ENCODE results near the gene MGAT4C. TPM values are rescaled to one million over a fixed set of nuclear protein-coding genes. Genes with fewer than 3 reads are reported as not detected.

The MGAT4C gene
- total and polyA plus RNA-seq, 2 donors (not counting 3 experiments of a cell fraction or from before 2014, with no cell fraction given), result not detected

GRCh38 chr12:86283620-86284019 lies 27.4 kb upstream of the MGAT4C start:
- ChIA-PET CTCF (interaction anchor here (0.8 to 1.0 kb wide), 2 partner anchors 11 to 99 kb away, joined by 3 read pairs; no protein-coding TSS in a partner anchor), POLR2A (no interaction called here)
- Histone ChIP-seq H3K9me3 (replicated peaks; ENCODE audit: control insufficient read depth, insufficient read depth, low read length) (no peaks in the 10 kb centered on the region), H3K79me2 (ENCODE audit: control insufficient read depth, insufficient read depth, low read length) (no peaks in the 10 kb centered on the region), H3K4me2 (ENCODE audit: insufficient read depth, low read length) (no peak overlapping the region), H3K27me3 (ENCODE audit: control insufficient read depth in 2 of 2, insufficient read depth in 2 of 2, low read length in 2 of 2) (no peaks in the 10 kb centered on the region), H4K20me1 (replicated peaks; ENCODE audit: control insufficient read depth, extremely low read depth, insufficient read depth, low read length) (no peaks in the 10 kb centered on the region), H3K27ac (ENCODE audit: insufficient read depth, low read depth, low read length) (no peak overlapping the region), H3K36me3 (ENCODE audit: control insufficient read depth in 2 of 2, extremely low read depth in 1 of 2, insufficient read depth in 2 of 2, low read length in 2 of 2) (no peaks in the 10 kb centered on the region), H3K9me1 (replicated peaks; ENCODE audit: control insufficient read depth, extremely low read depth, insufficient read depth, low read length) (no peaks in the 10 kb centered on the region), H3K9ac (replicated peaks; ENCODE audit: extremely low read depth, insufficient read depth, low read length) (no peak overlapping the region), H3K4me1 (ENCODE audit: control insufficient read depth, extremely low read depth, insufficient read depth, low read length) (no peaks in the 10 kb centered on the region), H3K4me3 (replicated peaks in 1 of 3; ENCODE audit: insufficient read depth in 1 of 3, low read depth in 1 of 3, low read length in 3 of 3) (no peak overlapping the region), H2AFZ (ENCODE audit: low read depth, low read length) (no peak overlapping the region)
- TF ChIP-seq CTCF (IDR thresholded peaks at IDR 0.05; ENCODE audit: extremely low read depth in 1 of 2, insufficient read depth in 1 of 2, low read depth in 1 of 2, low read length in 2 of 2), result no peak
- TF ChIP-seq MAX (IDR thresholded peaks at IDR 0.05; ENCODE audit: insufficient read depth, insufficient read length), result no peak
- TF ChIP-seq POLR2A (IDR thresholded peaks at IDR 0.05; ENCODE audit: low read depth, low read length), result no peak
- TF ChIP-seq POLR2AphosphoS5 (IDR thresholded peaks at IDR 0.05; ENCODE audit: insufficient read depth, low read depth, low read length), result no peak
- TF ChIP-seq JUN (IDR thresholded peaks at IDR 0.05; ENCODE audit: borderline replicate concordance, insufficient read depth, insufficient read length, low read depth), result no peak
- TF ChIP-seq EZH2 (IDR thresholded peaks at IDR 0.05; ENCODE audit: borderline replicate concordance, low read depth, low read length, severe bottlenecking), result no peak
- TF ChIP-seq GATA2 (IDR thresholded peaks at IDR 0.05; ENCODE audit: insufficient read depth, insufficient read length, low read depth, low read length), result no peak
- TF ChIP-seq MYC (IDR thresholded peaks at IDR 0.05; ENCODE audit: low read depth, low read length), result no peak
- TF ChIP-seq FOS (IDR thresholded peaks at IDR 0.05; ENCODE audit: borderline replicate concordance, insufficient read depth, low read length), result no peak
- FAIRE-seq (no peak), DNase-seq (ENCODE audit: low read depth, low spot score) (no peak)
- dilution Hi-C loops (cut with MboI; ENCODE audit: extremely low pct_ligation_motif_present, low sequenced_read_pairs), result no loop called here
- no TSS peak for BruUV-seq (replicated peaks)
- intact Hi-C loops (cut with micrococcal nuclease), result no loop called here

All from endothelial cell of umbilical vein (primary cell).